Measurements from ENCODE around the gene ZNF438.
"Not testable (repeated sequence)": the region's sequence is repeated elsewhere in the genome, so short reads cannot be mapped to it uniquely, and the experiment has no call there.

Gene ZNF438

GRCh38 chr10:30917067-30917466 is 114.6 kb downstream of the ZNF438 start:
- Histone ChIP-seq H3K36me3 (no peaks in the 10 kb centered on the region), H3K4me3 (ENCODE audit: low read depth, low read length) (no peak overlapping the region), H3K4me1 (no peaks in the 10 kb centered on the region), H3K27me3 (no peaks in the 10 kb centered on the region), H3K9me3 (no peaks in the 10 kb centered on the region)
- DNase-seq = no peak
- TF ChIP-seq, protein P1, sequence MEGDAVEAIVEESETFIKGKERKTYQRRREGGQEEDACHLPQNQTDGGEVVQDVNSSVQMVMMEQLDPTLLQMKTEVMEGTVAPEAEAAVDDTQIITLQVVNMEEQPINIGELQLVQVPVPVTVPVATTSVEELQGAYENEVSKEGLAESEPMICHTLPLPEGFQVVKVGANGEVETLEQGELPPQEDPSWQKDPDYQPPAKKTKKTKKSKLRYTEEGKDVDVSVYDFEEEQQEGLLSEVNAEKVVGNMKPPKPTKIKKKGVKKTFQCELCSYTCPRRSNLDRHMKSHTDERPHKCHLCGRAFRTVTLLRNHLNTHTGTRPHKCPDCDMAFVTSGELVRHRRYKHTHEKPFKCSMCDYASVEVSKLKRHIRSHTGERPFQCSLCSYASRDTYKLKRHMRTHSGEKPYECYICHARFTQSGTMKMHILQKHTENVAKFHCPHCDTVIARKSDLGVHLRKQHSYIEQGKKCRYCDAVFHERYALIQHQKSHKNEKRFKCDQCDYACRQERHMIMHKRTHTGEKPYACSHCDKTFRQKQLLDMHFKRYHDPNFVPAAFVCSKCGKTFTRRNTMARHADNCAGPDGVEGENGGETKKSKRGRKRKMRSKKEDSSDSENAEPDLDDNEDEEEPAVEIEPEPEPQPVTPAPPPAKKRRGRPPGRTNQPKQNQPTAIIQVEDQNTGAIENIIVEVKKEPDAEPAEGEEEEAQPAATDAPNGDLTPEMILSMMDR (IDR thresholded peaks at IDR 0.05; ENCODE audit: low read depth, low read length) = no peak

- Histone ChIP-seq H3K27me3 (no peaks in the 10 kb centered on the region), H3K36me3 (no peaks in the 10 kb centered on the region), H3K4me3 (ENCODE audit: low read depth, low read length) (no peak overlapping the region), H3K9me3 (no peaks in the 10 kb centered on the region), H3K4me1 (no peaks in the 10 kb centered on the region)
- TF ChIP-seq, protein P1 (IDR thresholded peaks at IDR 0.05; ENCODE audit: low read depth, low read length) = no peak
- DNase-seq = no peak
Measured at GRCh38 chr10:30915146-30915545, 116.5 kb downstream of the ZNF438 start.

- Histone ChIP-seq H3K36me3 (no peaks in the 10 kb centered on the region), H3K4me1 (no peaks in the 10 kb centered on the region), H3K4me3 (ENCODE audit: low read depth, low read length) (no peak overlapping the region), H3K9me3 (no peaks in the 10 kb centered on the region), H3K27me3 (no peaks in the 10 kb centered on the region)
- no peak for DNase-seq
- TF ChIP-seq, protein P1 (IDR thresholded peaks at IDR 0.05; ENCODE audit: low read depth, low read length) = no peak
Measured at GRCh38 chr10:30911303-30911863, 120.3 kb downstream of the ZNF438 start.

- TF ChIP-seq, protein P1 (IDR thresholded peaks at IDR 0.05; ENCODE audit: low read depth, low read length) = no peak
- Histone ChIP-seq H3K36me3 (no peaks in the 10 kb centered on the region), H3K4me3 (ENCODE audit: low read depth, low read length) (no peak overlapping the region), H3K27me3 (no peaks in the 10 kb centered on the region), H3K9me3 (no peaks in the 10 kb centered on the region), H3K4me1 (no peaks in the 10 kb centered on the region)
- DNase-seq = no peak
Measured at GRCh38 chr10:30903397-30904138, 128.1 kb downstream of the ZNF438 start.

- Histone ChIP-seq H3K9me3 (no peaks in the 10 kb centered on the region), H3K4me3 (ENCODE audit: low read depth, low read length) (no peak overlapping the region), H3K36me3 (no peaks in the 10 kb centered on the region), H3K27me3 (no peaks in the 10 kb centered on the region), H3K4me1 (no peaks in the 10 kb centered on the region)
- no peak for DNase-seq
- TF ChIP-seq, protein P1 (IDR thresholded peaks at IDR 0.05; ENCODE audit: low read depth, low read length) = no peak
Measured at GRCh38 chr10:30902621-30903396, 128.9 kb downstream of the ZNF438 start.

- H3K9me3 ChIP-seq = not testable (repeated sequence)
Measured at GRCh38 chr10:30901487-30901886, 130.2 kb downstream of the ZNF438 start.

More at GRCh38 chr10:30901487-30901886, 130.2 kb downstream of the ZNF438 start:
- not testable (repeated sequence) for H3K4me1 ChIP-seq; H3K36me3 ChIP-seq; H3K4me3 ChIP-seq (ENCODE audit: low read depth, low read length); DNase-seq; H3K27me3 ChIP-seq

All from BE2C (cell line).